IMR-90 (cell line): ENCODE data around the gene CAPZA2. TPM values are rescaled to one million over a fixed set of nuclear protein-coding genes. Genes with fewer than 3 reads are reported as not detected.
A peak's percentile ranks its signal among the peaks of the same experiment; 100 is the strongest.

ENCODE experiments used
- ATAC-seq: fragments of 200-7000 bp; cut with Tn5 transposase; 2 replicates; pipeline ENCODE4 v1.9.1; 2020; ENCODE audit warnings: low read depth, mild to moderate bottlenecking, moderate library complexity
- BruUV-seq: library from RNA; stranded (reverse); fragments of 400-500 nt; replicated peaks from 2 replicates; lab custom pipeline; 2021; lab: Mats Ljungman, UMichigan
- CTCF ChIA-PET: fragments of 300-600 bp; formaldehyde crosslinking; extraction: SDS; loops from one replicate; lab custom pipeline; 2021; ENCODE audit warnings: antibody characterized with exemption; lab: Yijun Ruan, JAX
- POLR2A ChIA-PET: fragments of 300-600 bp; sonication (Branson Sonifier 250); formaldehyde crosslinking; loops from one replicate; lab custom pipeline; 2022; ENCODE audit warnings: antibody characterized with exemption; ENCODE audit not compliant: unreplicated experiment; lab: Charles Lee
- DNase-seq: peaks from one replicate; pipeline ENCODE4 v3.0.0; 2013
- H2AFZ ChIP-seq: replicated peaks from 2 replicates; pipeline ENCODE3; 2013; ENCODE audit warnings: low read length, mild to moderate bottlenecking; ENCODE audit not compliant: poor library complexity
- H2AK5ac ChIP-seq: 2 replicates; pipeline ENCODE4 v1.6.1; 2013; ENCODE audit warnings: low read depth, low read length, inconsistent platforms
- H2AK9ac ChIP-seq: replicated peaks from 2 replicates; pipeline ENCODE3; 2013; ENCODE audit warnings: mild to moderate bottlenecking, low read depth, low read length, moderate library complexity; ENCODE audit not compliant: poor library complexity
- H2BK120ac ChIP-seq: 2 replicates; pipeline ENCODE4 v1.6.1; 2013; ENCODE audit warnings: low read depth, low read length, inconsistent platforms
- H2BK15ac ChIP-seq: 3 replicates; pipeline ENCODE4 v1.6.1; 2013; ENCODE audit warnings: low read depth, low read length, inconsistent platforms
- H2BK20ac ChIP-seq: 2 replicates; pipeline ENCODE4 v1.6.1; 2013; ENCODE audit warnings: low read depth, mild to moderate bottlenecking, inconsistent platforms, low read length, moderate library complexity
- H2BK5ac ChIP-seq: 2 replicates; pipeline ENCODE4 v1.6.1; 2013; ENCODE audit warnings: mild to moderate bottlenecking, low read depth, low read length, inconsistent platforms; ENCODE audit not compliant: poor library complexity, severe bottlenecking
- H3K14ac ChIP-seq: replicated peaks from 2 replicates; pipeline ENCODE4 v1.6.1; 2013; ENCODE audit warnings: low read depth, low read length, inconsistent platforms
- H3K18ac ChIP-seq: 2 replicates; pipeline ENCODE4 v1.6.1; 2013; ENCODE audit warnings: low read depth, low read length, control low read depth
- H3K23ac ChIP-seq: 2 replicates; pipeline ENCODE4 v1.6.1; 2013; ENCODE audit warnings: low read depth, low read length, inconsistent platforms
- H3K27ac ChIP-seq: 2 replicates; pipeline ENCODE4 v1.5.1; 2013; ENCODE audit warnings: mild to moderate bottlenecking, control low read depth, low read length; ENCODE audit not compliant: insufficient read depth
- H3K27me3 ChIP-seq: 2 replicates; pipeline ENCODE4 v1.6.1; 2013; ENCODE audit warnings: low read length; ENCODE audit not compliant: control insufficient read depth, insufficient read depth
- H3K36me3 ChIP-seq: 2 replicates; pipeline ENCODE4 v1.6.1; 2013; ENCODE audit warnings: low read length, mixed read lengths; ENCODE audit not compliant: control insufficient read depth, insufficient read depth
- H3K4ac ChIP-seq: 2 replicates; pipeline ENCODE4 v1.6.1; 2013; ENCODE audit warnings: low read depth, low read length, inconsistent platforms
- H3K4me1 ChIP-seq: 2 replicates; pipeline ENCODE4 v1.6.1; 2013; ENCODE audit warnings: low read length, mixed read lengths; ENCODE audit not compliant: control insufficient read depth, insufficient read depth
- H3K4me2 ChIP-seq: 2 replicates; pipeline ENCODE4 v1.6.1; 2013; ENCODE audit warnings: low read depth, mild to moderate bottlenecking, control low read depth, low read length, moderate library complexity
- H3K4me3 ChIP-seq: 2 replicates; pipeline ENCODE4 v1.5.1; 2013; ENCODE audit warnings: low read depth, mild to moderate bottlenecking, control low read depth, low read length, moderate library complexity; ENCODE audit not compliant: insufficient read depth
- H3K56ac ChIP-seq: 2 replicates; pipeline ENCODE4 v1.6.1; 2013; ENCODE audit warnings: low read length, inconsistent platforms; ENCODE audit not compliant: insufficient read depth; ENCODE audit errors: extremely low read depth
- H3K79me1 ChIP-seq, 2 experiments: 2 replicates each; pipeline ENCODE4 v1.6.1; 2013; ENCODE audit warnings: low read length in 2 of 2, inconsistent platforms in 1 of 2, low read depth in 1 of 2
- H3K9ac ChIP-seq: 2 replicates; pipeline ENCODE4 v1.6.1; 2013; ENCODE audit warnings: low read depth, low read length, control low read depth
- H3K9me1 ChIP-seq: 2 replicates; pipeline ENCODE4 v1.6.1; 2013; ENCODE audit warnings: low read length, inconsistent platforms; ENCODE audit not compliant: insufficient read depth
- H3K9me3 ChIP-seq: 2 replicates; pipeline ENCODE4 v1.6.1; 2013; ENCODE audit warnings: low read length; ENCODE audit not compliant: control insufficient read depth, insufficient read depth
- H4K20me1 ChIP-seq: 2 replicates; pipeline ENCODE4 v1.6.1; 2013; ENCODE audit warnings: low read length, inconsistent platforms; ENCODE audit not compliant: insufficient read depth
- H4K5ac ChIP-seq: 2 replicates; pipeline ENCODE4 v1.6.1; 2013; ENCODE audit warnings: mild to moderate bottlenecking, low read depth, low read length, control low read depth
- H4K8ac ChIP-seq, 2 experiments: 2 replicates each; pipeline ENCODE4 v1.6.1; 2013; ENCODE audit warnings: low read depth in 2 of 2, low read length in 2 of 2, control low read depth in 1 of 2, inconsistent platforms in 1 of 2
- H4K91ac ChIP-seq: 2 replicates; pipeline ENCODE4 v1.6.1; 2013; ENCODE audit warnings: low read depth, low read length, inconsistent platforms; ENCODE audit not compliant: insufficient read depth
- BHLHE40 ChIP-seq: fragments of 150-350 bp; IDR thresholded peaks from 2 replicates; pipeline ENCODE4 v1.6.1; 2016; ENCODE audit warnings: mild to moderate bottlenecking, low read depth, low read length
- CEBPB ChIP-seq: IDR thresholded peaks from 2 replicates; pipeline ENCODE4 v1.6.1; 2012; ENCODE audit warnings: low read depth, low read length, improper control_type of control experiment
- CHD1 ChIP-seq: IDR thresholded peaks from 2 replicates; pipeline ENCODE4 v1.6.1; 2012; ENCODE audit warnings: low read depth, low read length, improper control_type of control experiment
- CTCF ChIP-seq: conservative IDR thresholded peaks from 2 replicates; pipeline ENCODE4 v1.5.1; 2012; ENCODE audit warnings: mild to moderate bottlenecking, low read depth, low read length, improper control_type of control experiment
- MXI1 ChIP-seq: IDR thresholded peaks from 2 replicates; pipeline ENCODE4 v1.6.1; 2012; ENCODE audit warnings: low read depth, mild to moderate bottlenecking, low read length, moderate library complexity, borderline replicate concordance
- NFE2L2 ChIP-seq: fragments of 150-350 bp; IDR thresholded peaks from 2 replicates; pipeline ENCODE4 v1.6.1; 2016; ENCODE audit warnings: low read depth, mild to moderate bottlenecking, low read length
- WGBS, 2 experiments: methylation state at CpG; one replicate each; pipeline versions ENCODE4 v1.1.5 to v1.1.7; 2013; ENCODE audit warnings: missing lambda C conversion rate in 2 of 2; ENCODE audit not compliant: insufficient read length in 1 of 2; ENCODE audit errors: extremely low coverage in 2 of 2; 5-methylcytosine and 5-hydroxymethylcytosine counted together
- dilution Hi-C: fragments of 300-500 bp; cut with HindIII; formaldehyde crosslinking; loops from one replicate; pipeline ENCODE4 v1.14.3; 2018; ENCODE audit warnings: low sequenced_read_pairs; ENCODE audit not compliant: unreplicated experiment
- in situ Hi-C: fragments of 300-500 bp; cut with MboI; formaldehyde crosslinking; loops from 3 replicates; pipeline ENCODE4 v1.14.3; 2019; ENCODE audit warnings: low sequenced_read_pairs, inconsistent platforms, mixed read lengths
- intact Hi-C: fragments of 100-400 bp; cut with micrococcal nuclease; formaldehyde crosslinking; loops from 2 replicates; pipeline ENCODE4 v1.10.0; 2022
- polyA plus RNA-seq, 3 experiments: library from polyadenylated mRNA; depleted of rRNA; stranded (reverse); fragments of >200 nt; gene quantifications; 2 replicates each; pipeline ENCODE4 v1.2.3, GENCODE V29; 2012; ENCODE audit warnings: low replicate concordance in 1 of 3
- total RNA-seq: library from RNA; depleted of rRNA; stranded (reverse); fragments of >200 nt; gene quantifications from 2 replicates; pipeline ENCODE4 v1.2.3, GENCODE V29; 2012

The CAPZA2 gene
- total and polyA plus RNA-seq, 2 of the 4 experiments (the other 2 are of a cell fraction): 66.6 to 133 TPM

- TF ChIP-seq CHD1 (no peak), NFE2L2 (no peak), BHLHE40 (no peak), CEBPB (peak; percentile 63), CTCF (no peak), MXI1 (no peak)
- peaks cover 10 to 31% of the 10 kb centered on the region in 2 experiments for H3K79me1 ChIP-seq
- no peak overlapping the region for H3K27ac ChIP-seq
- no peak overlapping the region for H2BK15ac ChIP-seq
- in situ Hi-C loops: no loop called here
- no peak overlapping the region for H3K18ac ChIP-seq
- H2AK5ac ChIP-seq: no peak overlapping the region
- H2BK120ac ChIP-seq: no peak overlapping the region
- H2BK5ac ChIP-seq: no peak overlapping the region
- dilution Hi-C loops: no loop called here
- H2AFZ ChIP-seq: no peak overlapping the region
- no peak overlapping the region for H2BK20ac ChIP-seq
- DNase-seq: no peak
- H3K9ac ChIP-seq: no peak overlapping the region
- ATAC-seq: no peak
- 0 out of 2 replicates have a peak, but pooled peaks cover 4% of the 10 kb centered on the region for H4K20me1 ChIP-seq
- H3K14ac ChIP-seq: no peak overlapping the region
- intact Hi-C loops: no loop called here
- CTCF ChIA-PET: no interaction called here
- no peak overlapping the region for H4K91ac ChIP-seq
- BruUV-seq: no TSS peak
- H3K56ac ChIP-seq: no peak overlapping the region
- H3K4me3 ChIP-seq: no peak overlapping the region
- H3K36me3 ChIP-seq: peaks cover 4% of the 10 kb centered on the region
- H4K8ac ChIP-seq: no peak overlapping the region
- H4K5ac ChIP-seq: no peak overlapping the region
- 100% methylated on average over 1 of the region's 4 CpGs; no CpG with 5 or more reads in 1 of the 2 experiments for WGBS, 2 experiments
- no peaks in the 10 kb centered on the region for H3K9me1 ChIP-seq
- H2AK9ac ChIP-seq: no peak overlapping the region
- H3K9me3 ChIP-seq: no peaks in the 10 kb centered on the region
- H3K4me2 ChIP-seq: no peak overlapping the region
- H3K27me3 ChIP-seq: no peaks in the 10 kb centered on the region
- no peak overlapping the region for H3K23ac ChIP-seq
- no peak overlapping the region for H3K4ac ChIP-seq
- POLR2A ChIA-PET: no interaction called here
- no peaks in the 10 kb centered on the region for H3K4me1 ChIP-seq
Measured at GRCh38 chr7:116899308-116899707, 36.9 kb downstream of the CAPZA2 start.
